Left renal cortex interstitium (tissue), 4 donors: ENCODE data around the gene NRG3. TPM values are rescaled to one million over a fixed set of nuclear protein-coding genes. Genes with fewer than 3 reads are reported as not detected.

Source experiments
- DNase-seq, 4 donors: peaks; one replicate each; pipeline ENCODE4 v3.0.0-alpha.2; 2013; ENCODE audit warnings: low read depth in 4 of 4, low spot score in 2 of 4, missing footprints in 1 of 4
- polyA plus RNA-seq, 4 donors: library from polyadenylated mRNA; unstranded; fragments of 120-200 nt; gene quantifications; one replicate each; pipeline ENCODE4 v1.2.1, GENCODE V29; 2013; ENCODE audit not compliant: insufficient read length in 4 of 4

The NRG3 gene
- polyA plus RNA-seq, 4 donors: 11.5 to 14.4 (median 12.1) TPM

DNA sequence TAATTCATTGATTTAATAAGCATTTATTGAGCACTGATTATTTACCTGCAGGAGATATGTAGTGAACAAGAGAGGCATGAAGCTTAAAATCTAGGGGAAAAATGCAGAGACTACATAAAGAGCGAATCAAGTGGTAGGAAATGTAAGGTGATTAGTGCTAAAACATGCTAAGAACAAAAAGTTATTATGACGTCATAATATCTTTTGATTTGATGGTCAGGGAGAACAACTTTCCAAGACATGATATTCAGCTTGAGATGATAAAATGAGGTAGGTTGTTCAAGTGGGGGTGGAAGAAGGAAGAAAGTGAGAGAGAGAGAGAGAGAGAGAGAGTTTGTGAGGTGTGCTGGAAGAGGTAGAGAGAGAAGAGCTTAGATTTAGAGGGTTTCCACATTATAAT lies 317.7 kb downstream of the NRG3 start:
- DNase-seq: no peak

DNA sequence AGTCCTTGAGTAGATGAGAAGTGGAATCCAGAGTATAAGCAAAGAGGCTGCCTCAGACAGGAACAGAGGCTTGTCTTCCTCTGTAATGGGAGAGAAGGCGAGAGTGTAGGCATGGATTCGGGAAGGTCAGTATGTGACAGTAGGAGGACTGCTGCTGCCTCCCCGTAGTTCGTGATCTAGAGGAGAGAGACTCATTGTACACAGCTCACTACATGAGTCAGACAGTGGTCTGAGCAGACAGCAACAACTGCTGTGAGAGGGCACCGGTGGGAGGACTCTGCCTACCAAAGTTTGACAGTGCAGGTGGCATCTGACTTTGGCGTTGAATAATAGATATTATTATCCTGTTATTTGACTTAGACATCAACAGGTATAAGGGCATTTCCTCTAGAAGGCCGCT lies 319.4 kb downstream of the NRG3 start:
- DNase-seq: no peak

DNA sequence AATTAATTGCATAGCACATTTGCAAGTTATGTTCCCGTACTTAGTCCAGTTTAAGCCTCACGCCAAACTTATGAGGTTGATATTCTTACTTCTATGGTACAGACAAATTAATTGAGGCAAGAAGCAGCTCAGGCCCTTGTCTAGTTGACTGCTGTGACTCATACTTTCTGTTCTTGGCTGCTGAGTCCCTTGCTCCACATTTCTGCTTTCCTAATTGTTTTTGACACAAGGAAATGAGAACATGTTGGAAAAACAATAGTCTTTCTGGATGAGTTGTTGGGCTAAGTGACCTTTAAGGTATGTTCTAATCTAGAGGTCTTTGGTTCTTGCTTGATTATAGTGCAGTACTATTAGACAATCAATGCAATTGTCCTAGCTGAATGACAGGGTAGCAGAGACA lies 331.8 kb downstream of the NRG3 start:
- DNase-seq: no peak

DNA sequence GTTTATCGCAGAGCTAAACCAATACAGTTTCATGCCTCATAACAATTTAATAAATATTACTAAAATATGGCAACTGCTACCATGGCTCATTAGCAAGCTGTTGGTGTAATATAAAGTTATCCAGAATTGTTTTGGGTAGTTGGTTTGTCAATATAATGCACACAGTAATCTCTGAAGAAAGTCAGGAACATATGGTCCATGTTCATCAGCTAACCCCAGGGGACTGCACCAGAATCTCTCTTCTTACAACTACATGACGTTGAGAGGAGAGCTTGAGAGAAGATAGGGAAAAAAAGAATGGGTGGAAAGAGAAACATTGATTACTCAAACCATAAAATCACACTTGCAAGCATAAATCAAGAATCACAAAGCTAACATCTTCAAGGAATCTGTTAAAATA lies 333.7 kb downstream of the NRG3 start:
- no peak for DNase-seq

DNA sequence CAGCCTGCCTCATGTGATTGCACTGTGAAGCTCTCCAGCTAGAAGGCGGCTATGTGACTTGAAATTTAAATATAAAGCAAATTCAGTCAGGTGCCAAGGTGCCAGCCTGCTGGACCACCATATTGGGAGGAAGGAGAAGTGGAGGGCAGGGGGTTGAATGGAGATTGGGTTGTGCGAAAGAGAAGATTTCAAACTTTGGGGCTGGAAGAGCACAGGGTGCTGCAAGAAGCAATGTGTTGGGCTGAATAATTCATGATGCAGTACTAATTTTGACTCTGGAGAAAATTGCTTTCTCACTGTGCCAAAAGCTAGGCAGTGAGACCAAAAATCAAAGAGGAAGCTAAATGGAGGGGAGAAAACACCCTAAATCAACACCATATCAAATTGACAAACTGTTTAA lies 335.3 kb downstream of the NRG3 start:
- DNase-seq: no peak

DNA sequence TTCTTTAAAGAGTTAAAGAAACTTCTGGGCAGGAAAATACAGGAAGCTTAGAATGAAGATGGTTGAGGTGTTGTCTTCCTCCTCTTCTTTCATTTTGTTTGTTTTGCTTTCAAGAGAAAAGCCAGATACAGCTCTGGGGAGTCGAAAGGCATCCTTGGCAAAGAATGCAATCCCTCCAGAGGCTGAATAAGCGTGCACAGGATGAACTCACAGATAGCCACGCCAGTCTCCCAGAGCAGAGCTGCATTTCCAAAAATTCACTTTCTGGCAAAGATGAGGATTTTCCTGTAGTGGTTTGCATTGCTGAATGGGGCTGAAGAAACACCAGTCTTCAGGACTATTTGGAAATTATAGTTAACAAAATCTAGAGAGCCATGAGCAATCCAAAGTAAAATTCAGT lies 336.4 kb downstream of the NRG3 start:
- DNase-seq: no peak

DNA sequence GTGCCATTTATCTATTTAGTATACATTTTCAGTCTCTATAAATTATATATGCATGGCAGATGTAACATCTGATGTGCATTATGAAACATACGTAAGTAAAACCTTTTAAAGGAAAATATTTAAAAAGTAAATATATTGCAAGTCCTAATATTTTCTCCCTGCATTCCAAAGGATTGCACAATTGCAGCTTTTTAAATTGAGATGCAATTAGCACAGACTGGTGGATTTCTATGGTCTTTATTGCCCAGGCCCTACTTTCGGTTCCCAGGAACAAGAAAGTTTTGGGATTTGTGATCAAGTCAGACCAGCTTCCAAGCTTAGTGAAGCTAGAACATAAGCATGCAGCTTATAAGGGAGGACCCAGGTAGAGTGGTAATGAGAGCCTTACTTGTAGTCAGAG lies 337.8 kb downstream of the NRG3 start:
- no peak for DNase-seq

DNA sequence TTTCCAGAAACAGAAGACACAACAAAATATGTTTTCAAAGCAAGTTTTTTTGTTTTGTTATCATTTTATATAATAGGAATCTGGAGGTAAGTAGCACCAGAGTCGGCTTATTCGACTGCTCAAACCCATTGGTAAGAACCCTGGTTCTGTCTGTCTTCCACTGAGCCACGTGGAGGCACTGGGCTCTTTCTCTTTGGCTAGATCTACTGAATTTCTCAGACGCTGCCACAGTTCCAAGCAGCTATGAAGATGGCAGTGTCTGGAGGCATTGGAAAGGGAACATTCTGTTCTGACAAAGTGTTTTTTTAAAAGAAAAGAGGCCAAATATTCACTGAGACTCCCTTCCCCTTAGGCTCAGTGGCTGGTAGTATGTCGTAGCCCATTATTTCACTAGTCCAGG lies 338.8 kb downstream of the NRG3 start:
- no peak for DNase-seq

DNA sequence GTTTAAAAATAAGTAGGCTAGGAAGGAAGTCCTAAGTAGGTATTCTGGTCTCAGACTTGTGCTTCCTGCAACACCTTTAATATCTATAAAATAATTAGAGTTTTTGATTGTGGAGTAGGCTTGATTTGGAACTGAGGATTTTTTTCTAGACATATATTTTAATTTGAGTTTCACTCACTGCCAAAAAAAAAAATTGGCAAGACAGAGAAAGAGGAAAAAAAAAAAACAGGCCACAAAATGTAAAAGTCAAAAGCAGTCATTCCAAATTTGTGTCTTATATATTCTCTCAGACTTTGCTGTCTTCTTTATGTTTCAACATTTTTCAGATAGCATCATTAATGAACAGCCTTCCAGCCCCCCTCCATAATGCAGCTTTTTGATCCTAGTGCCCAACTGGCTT lies 346.1 kb downstream of the NRG3 start:
- no peak for DNase-seq

DNA sequence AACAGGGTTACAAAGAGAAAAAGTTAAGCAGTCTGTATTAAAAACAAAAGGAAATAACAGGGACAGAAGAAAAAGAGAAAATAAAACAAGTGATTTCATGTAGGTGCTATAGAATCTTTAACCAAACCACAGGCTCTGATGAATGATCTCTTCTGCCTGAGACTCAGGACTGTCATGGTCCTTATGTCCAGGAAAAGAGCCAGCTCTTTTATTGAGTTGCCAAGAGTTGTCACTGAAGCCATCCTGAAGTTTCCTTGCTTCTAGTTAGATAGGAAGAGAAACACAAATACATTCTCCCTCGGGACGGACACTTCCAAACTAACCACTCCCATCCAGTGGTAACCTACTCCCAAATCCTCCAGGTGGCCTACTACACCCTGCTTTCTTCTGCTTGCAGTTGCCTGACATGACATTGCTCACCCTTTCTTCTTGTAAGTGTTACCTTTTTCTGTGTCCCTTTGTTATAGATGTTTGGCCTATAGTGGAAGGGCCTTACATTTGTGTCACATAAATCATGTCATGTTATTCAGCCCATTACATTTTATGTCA lies 346.7 kb downstream of the NRG3 start:
- no peak for DNase-seq

DNA sequence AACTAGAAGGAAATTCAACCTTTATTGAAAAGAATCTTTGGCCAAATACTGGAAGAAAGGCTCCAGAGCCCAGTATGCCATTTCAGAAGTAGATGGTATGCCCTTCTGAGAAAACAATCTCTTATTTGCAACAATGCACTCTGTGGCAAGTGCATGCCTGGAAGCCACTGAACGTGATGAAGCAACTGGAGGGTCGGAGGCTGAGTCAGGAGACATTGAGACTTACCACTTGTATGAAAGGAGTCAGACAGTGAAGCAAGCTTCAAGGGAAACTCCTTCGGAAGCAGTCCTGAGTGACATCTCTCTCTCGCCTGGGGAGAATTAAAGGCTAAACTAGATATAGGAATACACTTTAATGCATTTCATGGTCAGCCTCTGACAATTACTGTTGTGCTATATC lies 353.7 kb downstream of the NRG3 start:
- no peak for DNase-seq

DNA sequence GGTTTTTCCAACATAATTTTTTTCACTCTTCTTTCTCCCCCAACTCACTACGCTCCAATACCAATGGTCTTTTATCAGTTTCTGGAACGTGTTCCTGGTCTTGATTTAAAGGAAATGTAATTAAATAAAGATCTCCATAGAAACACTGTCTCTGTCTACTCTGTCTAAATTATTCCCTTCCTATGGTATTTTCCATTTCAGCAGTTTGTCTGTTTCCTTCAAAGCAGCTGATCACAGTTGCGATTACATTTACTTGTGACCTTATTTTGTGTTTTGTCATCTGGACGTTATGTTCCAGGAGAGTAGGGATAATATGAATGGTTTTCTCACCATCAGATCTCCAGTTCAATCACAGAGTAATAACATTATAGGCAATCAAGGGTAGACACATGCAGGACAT lies 359.2 kb downstream of the NRG3 start:
- DNase-seq: no peak

DNA sequence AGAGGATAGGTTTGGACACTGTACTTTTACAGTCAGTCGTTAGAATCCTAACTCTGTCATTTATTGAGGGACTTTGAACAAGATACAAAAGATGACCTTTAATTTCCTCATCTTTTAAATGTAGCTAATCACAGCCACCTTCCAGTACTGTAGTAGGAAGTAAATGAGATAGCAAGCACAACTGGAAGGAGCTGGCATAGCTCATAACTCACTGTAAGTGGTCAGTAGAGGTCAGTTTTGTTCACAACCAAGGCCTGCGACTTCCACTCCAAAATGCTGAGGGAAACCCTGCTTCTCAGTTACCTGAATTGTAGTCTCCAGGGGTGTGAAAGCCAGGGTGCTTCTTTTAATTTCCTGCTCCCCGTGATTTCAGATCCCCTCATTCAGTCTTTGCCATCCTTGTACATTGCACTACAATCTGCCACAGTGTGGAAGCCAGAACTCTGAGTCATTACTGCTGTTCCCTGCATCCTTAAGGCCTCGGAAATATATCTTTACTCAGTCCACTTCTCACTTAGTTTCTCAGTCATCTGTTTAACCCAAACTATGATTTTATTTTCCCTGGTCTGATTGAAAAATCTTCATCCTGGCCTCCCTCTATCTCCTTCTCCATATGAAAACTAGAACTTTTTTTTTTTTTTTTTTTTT lies 361.2 kb downstream of the NRG3 start:
- no peak for DNase-seq

DNA sequence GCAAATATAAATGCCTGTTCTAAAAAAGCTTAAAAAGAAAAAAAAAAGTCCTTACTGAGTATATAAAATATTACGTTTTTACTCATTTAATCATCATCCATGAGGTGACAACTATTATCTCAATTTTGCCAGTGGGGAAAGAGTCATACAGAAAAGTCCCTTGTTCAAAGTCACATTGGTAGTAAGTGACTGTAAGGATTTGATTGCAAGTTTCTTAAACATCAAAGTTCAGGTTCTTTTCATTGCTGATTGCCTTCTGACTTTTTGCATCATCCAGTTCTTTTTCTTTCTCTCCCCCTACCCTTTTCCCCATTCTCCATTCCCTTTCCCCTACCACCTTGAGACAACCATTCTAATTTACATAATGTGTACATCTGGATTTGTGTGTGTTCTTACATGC lies 363.3 kb downstream of the NRG3 start:
- no peak for DNase-seq

DNA sequence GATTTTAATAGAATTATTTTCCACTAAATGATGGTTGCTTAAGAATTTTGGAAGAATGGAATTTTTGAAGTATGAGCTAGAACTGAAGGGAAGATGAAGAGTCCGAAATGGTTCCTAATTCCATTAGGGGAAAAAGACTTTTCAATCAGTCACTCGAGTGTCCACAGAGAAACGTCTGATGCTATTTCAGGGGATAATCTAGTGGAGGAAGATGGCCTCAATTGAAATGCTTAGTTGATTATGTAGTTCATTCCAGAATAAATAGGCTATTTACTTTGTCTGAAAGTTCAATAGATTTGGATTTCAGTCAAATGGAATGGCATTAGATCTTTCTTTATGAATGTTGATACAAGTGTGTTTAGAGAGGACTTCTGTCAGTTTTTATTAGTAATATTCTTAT lies 365.4 kb downstream of the NRG3 start:
- no peak for DNase-seq

DNA sequence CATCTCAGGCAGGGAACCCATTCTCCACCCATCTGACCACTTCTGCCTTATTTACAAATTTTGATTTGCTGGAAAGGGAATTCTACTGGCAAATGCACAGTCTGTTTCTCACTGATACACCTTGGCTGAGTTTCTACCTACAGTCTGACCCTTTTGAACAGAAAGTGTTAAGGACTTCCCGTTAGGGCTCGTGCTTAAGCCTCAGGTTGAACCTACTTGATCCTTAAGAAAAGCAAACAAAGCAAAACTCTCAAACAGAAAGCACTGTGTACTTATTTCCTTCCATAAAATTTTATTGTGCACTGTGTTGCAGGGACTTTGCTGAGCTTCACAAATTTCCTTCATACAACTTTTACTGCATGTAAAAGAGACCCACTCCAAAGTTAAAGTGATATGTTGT lies 367.8 kb downstream of the NRG3 start:
- DNase-seq: no peak

DNA sequence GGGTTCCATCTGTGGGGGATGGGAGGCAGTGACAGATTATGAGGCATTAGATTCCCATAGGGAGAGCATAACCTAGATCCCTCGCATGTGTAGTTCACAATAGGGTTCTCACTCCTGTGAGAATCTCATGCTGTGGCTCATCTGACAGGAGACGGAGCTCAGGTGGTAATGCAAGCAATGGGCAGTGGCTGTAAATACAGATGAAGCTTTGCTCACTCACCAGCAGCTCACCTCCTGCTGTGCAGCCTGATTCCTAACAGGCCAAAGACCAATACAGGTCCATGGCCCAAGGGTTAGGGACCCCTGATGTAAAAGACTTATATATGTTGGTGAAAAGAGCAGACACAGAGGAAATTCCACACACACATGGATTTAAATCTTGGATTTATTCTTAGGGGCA lies 370.2 kb downstream of the NRG3 start:
- DNase-seq: no peak

DNA sequence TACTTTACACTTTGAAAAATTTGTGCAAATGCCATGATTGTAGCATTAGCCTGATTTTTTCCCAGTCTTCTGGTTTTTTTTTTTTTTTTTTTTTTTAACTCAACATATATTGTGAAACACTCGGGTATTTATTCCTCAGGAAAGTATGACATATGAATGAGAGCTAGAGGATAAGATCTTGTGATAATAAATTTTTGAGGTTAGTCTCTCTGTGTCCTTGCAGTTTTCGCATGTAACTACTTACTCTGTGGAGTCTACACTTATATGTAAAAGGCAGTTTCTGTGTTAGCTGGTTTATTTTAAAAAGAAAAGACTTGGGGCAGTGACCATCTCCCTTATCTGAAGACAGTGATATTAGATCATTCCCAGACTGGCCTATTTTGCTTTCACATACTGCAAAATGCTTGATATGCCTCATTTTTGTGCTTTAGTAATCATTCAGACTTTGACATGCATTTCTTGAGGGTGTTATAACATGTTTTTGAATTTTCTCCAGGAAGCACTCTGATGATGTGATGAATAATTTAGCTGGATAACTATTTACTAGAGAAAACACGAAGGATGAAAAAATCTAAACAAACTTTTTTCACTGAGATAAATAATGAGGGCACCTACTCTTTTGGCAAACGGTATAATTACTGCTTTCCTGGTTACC lies 371.0 kb downstream of the NRG3 start:
- DNase-seq: no peak

DNA sequence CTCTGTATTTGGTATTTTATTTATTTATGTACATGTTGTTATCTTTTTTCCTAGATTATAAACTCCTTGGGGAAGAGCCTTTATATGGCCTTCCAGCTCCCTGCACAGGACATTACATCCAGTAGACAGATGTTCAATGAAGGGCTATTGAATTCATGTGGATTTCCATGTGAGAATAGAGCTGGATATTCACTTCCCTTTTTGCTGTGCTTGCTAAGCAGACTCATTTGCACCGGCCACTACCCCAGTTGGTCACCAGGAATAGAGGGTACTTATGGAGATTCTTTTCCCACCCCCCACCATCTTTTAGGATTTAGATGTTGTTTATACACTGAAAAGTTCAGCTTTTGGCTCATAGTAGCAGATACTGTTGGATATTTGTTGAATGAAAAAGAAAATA lies 374.1 kb downstream of the NRG3 start:
- DNase-seq: no peak

DNA sequence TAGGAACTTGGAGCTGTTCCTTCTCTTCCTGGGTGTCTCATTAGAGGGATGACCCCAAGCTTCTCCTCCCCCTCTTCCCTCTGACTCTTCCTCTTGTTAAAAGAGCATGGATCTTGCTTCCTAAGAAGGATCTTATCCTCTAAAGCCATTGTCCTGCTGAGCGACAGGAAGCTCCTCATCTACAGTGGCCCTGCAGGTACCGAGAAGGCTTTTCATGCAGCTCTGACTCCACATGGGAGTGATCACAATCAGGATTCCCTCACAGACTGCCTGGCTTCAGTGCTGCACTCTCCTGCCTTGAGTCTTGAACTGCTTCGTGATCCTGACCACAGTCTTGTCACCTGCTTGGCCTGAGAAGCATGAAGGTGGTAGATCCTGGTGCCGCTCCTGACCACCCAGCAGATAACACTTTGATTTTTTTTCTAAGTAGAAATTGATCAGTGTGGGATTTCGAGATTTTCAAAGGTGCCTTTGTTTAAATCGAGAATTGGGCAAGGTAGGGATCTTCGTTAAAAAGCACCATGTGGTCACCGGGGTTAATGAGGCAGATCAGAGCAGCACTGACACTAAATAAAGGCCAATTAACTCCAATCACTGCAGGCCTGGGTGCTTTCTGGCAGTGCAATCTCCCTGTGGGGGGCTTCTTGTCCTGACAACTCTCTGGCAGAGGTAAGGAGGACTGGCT lies 376.4 kb downstream of the NRG3 start:
- DNase-seq: no peak

DNA sequence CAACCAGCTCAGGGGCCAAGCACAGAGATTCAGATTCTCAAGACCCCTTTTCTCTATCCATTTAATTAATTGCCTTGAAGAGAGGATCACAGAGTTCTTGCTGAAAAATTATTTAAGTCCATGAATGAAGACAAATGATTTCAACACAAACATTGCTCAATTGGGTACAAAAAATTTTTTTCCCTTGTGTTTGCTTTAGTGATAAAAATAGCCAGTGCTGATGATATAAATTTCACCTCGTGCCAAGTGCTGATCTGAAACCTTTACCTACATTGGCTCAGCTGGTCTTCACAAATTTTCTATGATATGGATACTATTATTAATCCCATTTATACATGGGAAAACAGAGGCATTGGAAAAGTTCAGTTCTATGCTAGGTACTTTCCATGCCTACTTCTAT lies 377.1 kb downstream of the NRG3 start:
- no peak for DNase-seq

DNA sequence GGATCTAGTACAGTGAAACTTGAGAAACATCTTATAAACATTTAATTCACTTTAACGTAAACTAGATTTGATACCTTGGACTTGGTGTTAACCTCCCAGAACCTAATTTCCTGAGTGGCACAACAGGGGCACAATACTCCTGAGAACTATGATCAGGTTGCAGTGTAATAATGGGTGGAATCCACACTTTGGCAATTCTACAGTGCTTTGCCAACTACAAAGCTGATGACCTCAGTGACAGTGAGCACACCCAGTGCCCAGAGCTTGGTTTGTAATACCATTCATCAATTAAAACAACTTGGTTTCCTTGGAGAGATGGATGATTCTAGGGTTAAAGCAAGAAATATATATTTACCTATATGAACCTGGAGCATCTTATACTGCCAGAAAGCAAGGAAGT lies 379.2 kb downstream of the NRG3 start:
- no peak for DNase-seq
